Liver (tissue), 3 donors: Measurements from ENCODE around the gene SLIRP.

Experiments used
- ATF3 ChIP-seq: IDR thresholded peaks from 2 replicates; pipeline ENCODE4 v1.6.1; 2016; ENCODE audit warnings: antibody characterized with exemption
- HNF4G ChIP-seq: IDR thresholded peaks from 2 replicates; pipeline ENCODE4 v1.6.1; 2016; ENCODE audit warnings: antibody characterized with exemption
- MAX ChIP-seq: IDR thresholded peaks from 2 replicates; pipeline ENCODE4 v1.6.1; 2016; ENCODE audit warnings: antibody characterized with exemption
- YY1 ChIP-seq: IDR thresholded peaks from 2 replicates; pipeline ENCODE4 v1.6.1; 2016; ENCODE audit warnings: antibody characterized with exemption, mild to moderate bottlenecking
- TF ChIP-seq, protein P1 (sequence below): fragments of 150-350 bp; IDR thresholded peaks from 2 replicates; pipeline ENCODE4 v1.5.1; 2017; ENCODE audit warnings: improper control_type of control experiment, low read depth, low read length; ENCODE audit not compliant: missing input control
- TF ChIP-seq, protein P2 (sequence below): IDR thresholded peaks from 2 replicates; pipeline ENCODE4 v1.6.1; 2016; ENCODE audit warnings: antibody characterized with exemption
- donor health status: healthy.
- donor health status: healthy.

GRCh38 chr14:77760381-77761204 is 52.7 kb downstream of the SLIRP start, which contains the start of gene SNW1:
- TF ChIP-seq, protein P1, sequence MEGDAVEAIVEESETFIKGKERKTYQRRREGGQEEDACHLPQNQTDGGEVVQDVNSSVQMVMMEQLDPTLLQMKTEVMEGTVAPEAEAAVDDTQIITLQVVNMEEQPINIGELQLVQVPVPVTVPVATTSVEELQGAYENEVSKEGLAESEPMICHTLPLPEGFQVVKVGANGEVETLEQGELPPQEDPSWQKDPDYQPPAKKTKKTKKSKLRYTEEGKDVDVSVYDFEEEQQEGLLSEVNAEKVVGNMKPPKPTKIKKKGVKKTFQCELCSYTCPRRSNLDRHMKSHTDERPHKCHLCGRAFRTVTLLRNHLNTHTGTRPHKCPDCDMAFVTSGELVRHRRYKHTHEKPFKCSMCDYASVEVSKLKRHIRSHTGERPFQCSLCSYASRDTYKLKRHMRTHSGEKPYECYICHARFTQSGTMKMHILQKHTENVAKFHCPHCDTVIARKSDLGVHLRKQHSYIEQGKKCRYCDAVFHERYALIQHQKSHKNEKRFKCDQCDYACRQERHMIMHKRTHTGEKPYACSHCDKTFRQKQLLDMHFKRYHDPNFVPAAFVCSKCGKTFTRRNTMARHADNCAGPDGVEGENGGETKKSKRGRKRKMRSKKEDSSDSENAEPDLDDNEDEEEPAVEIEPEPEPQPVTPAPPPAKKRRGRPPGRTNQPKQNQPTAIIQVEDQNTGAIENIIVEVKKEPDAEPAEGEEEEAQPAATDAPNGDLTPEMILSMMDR = no peak
- TF ChIP-seq, protein P2, sequence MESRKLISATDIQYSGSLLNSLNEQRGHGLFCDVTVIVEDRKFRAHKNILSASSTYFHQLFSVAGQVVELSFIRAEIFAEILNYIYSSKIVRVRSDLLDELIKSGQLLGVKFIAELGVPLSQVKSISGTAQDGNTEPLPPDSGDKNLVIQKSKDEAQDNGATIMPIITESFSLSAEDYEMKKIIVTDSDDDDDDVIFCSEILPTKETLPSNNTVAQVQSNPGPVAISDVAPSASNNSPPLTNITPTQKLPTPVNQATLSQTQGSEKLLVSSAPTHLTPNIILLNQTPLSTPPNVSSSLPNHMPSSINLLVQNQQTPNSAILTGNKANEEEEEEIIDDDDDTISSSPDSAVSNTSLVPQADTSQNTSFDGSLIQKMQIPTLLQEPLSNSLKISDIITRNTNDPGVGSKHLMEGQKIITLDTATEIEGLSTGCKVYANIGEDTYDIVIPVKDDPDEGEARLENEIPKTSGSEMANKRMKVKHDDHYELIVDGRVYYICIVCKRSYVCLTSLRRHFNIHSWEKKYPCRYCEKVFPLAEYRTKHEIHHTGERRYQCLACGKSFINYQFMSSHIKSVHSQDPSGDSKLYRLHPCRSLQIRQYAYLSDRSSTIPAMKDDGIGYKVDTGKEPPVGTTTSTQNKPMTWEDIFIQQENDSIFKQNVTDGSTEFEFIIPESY = no peak
- TF ChIP-seq YY1 (peak; percentile 98), HNF4G (no peak), MAX (peak; percentile 44), ATF3 (no peak)
